ENCODE measurements around the gene TPGS1.

DNA sequence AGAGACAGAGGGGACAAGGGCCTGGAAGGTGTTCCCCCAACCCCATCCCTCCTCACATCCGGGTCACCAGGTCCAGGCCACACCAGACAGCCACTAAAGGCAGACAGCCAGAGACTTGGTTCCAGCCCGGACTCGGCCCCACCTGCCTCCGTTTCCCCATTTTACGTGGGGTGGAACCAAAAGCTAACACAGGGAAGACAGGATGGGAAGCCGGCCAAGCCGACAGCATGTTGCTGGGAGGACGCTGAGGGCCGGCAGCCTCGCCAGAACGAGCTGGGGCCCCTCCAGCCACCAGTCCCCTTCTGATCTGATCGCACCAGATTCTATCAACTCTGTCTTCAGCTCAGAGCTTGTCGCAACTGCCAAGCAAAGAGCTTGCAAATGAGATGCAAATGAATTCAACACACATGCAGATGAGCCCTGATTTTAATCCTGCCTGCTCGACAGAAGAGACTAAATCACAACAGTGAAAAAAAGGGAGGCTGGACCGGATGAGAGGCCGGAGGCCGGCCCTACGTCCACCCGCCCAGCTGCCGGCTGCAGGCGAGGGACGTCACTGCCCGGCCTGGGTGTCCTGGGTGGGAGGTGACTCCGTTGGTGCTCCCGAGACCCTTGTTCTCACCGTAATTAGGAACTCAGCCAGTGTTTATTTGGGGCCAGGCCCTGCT is 28.9 kb upstream of the TPGS1 start:
- TF ChIP-seq, protein P1, sequence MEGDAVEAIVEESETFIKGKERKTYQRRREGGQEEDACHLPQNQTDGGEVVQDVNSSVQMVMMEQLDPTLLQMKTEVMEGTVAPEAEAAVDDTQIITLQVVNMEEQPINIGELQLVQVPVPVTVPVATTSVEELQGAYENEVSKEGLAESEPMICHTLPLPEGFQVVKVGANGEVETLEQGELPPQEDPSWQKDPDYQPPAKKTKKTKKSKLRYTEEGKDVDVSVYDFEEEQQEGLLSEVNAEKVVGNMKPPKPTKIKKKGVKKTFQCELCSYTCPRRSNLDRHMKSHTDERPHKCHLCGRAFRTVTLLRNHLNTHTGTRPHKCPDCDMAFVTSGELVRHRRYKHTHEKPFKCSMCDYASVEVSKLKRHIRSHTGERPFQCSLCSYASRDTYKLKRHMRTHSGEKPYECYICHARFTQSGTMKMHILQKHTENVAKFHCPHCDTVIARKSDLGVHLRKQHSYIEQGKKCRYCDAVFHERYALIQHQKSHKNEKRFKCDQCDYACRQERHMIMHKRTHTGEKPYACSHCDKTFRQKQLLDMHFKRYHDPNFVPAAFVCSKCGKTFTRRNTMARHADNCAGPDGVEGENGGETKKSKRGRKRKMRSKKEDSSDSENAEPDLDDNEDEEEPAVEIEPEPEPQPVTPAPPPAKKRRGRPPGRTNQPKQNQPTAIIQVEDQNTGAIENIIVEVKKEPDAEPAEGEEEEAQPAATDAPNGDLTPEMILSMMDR (IDR thresholded peaks at IDR 0.05): no peak
- TF ChIP-seq POLR2A (IDR thresholded peaks at IDR 0.05): no peak
